Neural cell (in vitro differentiated cells): ENCODE data around the gene LYPD3.

Experiments used
- EP300 ChIP-seq: fragments of 450-650 bp; conservative IDR thresholded peaks from 2 replicates; pipeline ENCODE4 v1.6.1; 2014; ENCODE audit warnings: antibody characterized with exemption, mild to moderate bottlenecking, moderate library complexity; ENCODE audit not compliant: poor library complexity, severe bottlenecking
- EZH2 ChIP-seq: fragments of 200-600, 300-800 bp; shearing (Covaris generic), sonication (generic); IDR thresholded peaks from 2 replicates; pipeline ENCODE4 v1.6.1; 2014; ENCODE audit warnings: antibody characterized with exemption, low read length, borderline replicate concordance, mild to moderate bottlenecking; ENCODE audit not compliant: insufficient read depth, poor library complexity, severe bottlenecking
- POLR2AphosphoS5 ChIP-seq: IDR thresholded peaks from 2 replicates; pipeline ENCODE4 v1.6.1; 2012
- SMC3 ChIP-seq: fragments of 450-650 bp; conservative IDR thresholded peaks from 2 replicates; pipeline ENCODE4 v1.6.1; 2014; ENCODE audit warnings: antibody characterized with exemption, mild to moderate bottlenecking, moderate library complexity; ENCODE audit not compliant: poor library complexity
- TAF1 ChIP-seq: IDR thresholded peaks from 2 replicates; pipeline ENCODE4 v1.6.1; 2012; ENCODE audit warnings: low read depth
- TF ChIP-seq, protein P1 (sequence below): fragments of 450-650 bp; IDR thresholded peaks from 2 replicates; pipeline ENCODE4 v1.5.1; 2014; ENCODE audit warnings: antibody characterized with exemption, mild to moderate bottlenecking, moderate library complexity; ENCODE audit not compliant: poor library complexity, severe bottlenecking

DNA sequence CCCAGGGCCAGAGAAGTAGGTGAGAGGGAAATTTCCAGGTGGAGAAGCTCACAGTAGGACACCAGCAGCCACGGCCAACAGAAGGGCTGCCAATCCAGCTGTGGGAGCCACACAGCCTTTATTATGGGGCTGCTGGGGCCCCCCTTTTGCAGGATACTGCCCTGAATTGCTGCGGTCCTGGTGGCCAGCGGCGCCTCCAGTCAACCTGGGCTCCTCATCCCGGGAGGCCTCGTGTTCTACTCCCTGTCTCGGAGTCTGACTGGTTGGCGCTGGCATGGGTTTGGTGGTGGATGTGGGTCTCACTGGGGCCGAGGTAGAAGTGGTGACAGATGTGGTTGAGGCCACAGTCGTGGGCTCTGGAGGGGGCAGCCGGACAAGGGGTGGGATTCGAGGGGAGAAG lies 4.1 kb downstream of the LYPD3 start:
- TF ChIP-seq, protein P1, sequence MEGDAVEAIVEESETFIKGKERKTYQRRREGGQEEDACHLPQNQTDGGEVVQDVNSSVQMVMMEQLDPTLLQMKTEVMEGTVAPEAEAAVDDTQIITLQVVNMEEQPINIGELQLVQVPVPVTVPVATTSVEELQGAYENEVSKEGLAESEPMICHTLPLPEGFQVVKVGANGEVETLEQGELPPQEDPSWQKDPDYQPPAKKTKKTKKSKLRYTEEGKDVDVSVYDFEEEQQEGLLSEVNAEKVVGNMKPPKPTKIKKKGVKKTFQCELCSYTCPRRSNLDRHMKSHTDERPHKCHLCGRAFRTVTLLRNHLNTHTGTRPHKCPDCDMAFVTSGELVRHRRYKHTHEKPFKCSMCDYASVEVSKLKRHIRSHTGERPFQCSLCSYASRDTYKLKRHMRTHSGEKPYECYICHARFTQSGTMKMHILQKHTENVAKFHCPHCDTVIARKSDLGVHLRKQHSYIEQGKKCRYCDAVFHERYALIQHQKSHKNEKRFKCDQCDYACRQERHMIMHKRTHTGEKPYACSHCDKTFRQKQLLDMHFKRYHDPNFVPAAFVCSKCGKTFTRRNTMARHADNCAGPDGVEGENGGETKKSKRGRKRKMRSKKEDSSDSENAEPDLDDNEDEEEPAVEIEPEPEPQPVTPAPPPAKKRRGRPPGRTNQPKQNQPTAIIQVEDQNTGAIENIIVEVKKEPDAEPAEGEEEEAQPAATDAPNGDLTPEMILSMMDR = no peak
- no peak for TF ChIP-seq SMC3
- TF ChIP-seq POLR2AphosphoS5 = no peak
- no peak for TF ChIP-seq EZH2
- no peak for TF ChIP-seq EP300
- no peak for TF ChIP-seq TAF1
